Measurements from ENCODE around the gene SNN.

- TF ChIP-seq NRF1 (IDR thresholded peaks at IDR 0.05; ENCODE audit: low read depth, low read length) (no peak), POLR2A (IDR thresholded peaks at IDR 0.05; ENCODE audit: control extremely low read depth in 1 of 2, low read depth in 2 of 2, low read length in 2 of 2) (no peak), SIN3A (conservative IDR thresholded peaks at IDR 0.05 in 1 of 2, IDR thresholded peaks at IDR 0.05 in 1 of 2; ENCODE audit: low read depth in 1 of 2, low read length in 2 of 2) (no peak), SAP30 (IDR thresholded peaks at IDR 0.05; ENCODE audit: insufficient read depth, insufficient replicate concordance, low read length) (no peak), RAD21 (IDR thresholded peaks at IDR 0.05 in 1 of 2, conservative IDR thresholded peaks at IDR 0.05 in 1 of 2; ENCODE audit: low read depth in 2 of 2, low read length in 2 of 2) (no peak), YY1 (IDR thresholded peaks at IDR 0.05; ENCODE audit: low read depth, low read length) (no peak), POU5F1 (IDR thresholded peaks at IDR 0.05; ENCODE audit: low read depth, low read length) (no peak), TBP (IDR thresholded peaks at IDR 0.05; ENCODE audit: low read depth, low read length) (no peak)
- TF ChIP-seq, protein P1, sequence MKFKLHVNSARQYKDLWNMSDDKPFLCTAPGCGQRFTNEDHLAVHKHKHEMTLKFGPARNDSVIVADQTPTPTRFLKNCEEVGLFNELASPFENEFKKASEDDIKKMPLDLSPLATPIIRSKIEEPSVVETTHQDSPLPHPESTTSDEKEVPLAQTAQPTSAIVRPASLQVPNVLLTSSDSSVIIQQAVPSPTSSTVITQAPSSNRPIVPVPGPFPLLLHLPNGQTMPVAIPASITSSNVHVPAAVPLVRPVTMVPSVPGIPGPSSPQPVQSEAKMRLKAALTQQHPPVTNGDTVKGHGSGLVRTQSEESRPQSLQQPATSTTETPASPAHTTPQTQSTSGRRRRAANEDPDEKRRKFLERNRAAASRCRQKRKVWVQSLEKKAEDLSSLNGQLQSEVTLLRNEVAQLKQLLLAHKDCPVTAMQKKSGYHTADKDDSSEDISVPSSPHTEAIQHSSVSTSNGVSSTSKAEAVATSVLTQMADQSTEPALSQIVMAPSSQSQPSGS (IDR thresholded peaks at IDR 0.05; ENCODE audit: low read length): no peak
- TF ChIP-seq, protein P2, sequence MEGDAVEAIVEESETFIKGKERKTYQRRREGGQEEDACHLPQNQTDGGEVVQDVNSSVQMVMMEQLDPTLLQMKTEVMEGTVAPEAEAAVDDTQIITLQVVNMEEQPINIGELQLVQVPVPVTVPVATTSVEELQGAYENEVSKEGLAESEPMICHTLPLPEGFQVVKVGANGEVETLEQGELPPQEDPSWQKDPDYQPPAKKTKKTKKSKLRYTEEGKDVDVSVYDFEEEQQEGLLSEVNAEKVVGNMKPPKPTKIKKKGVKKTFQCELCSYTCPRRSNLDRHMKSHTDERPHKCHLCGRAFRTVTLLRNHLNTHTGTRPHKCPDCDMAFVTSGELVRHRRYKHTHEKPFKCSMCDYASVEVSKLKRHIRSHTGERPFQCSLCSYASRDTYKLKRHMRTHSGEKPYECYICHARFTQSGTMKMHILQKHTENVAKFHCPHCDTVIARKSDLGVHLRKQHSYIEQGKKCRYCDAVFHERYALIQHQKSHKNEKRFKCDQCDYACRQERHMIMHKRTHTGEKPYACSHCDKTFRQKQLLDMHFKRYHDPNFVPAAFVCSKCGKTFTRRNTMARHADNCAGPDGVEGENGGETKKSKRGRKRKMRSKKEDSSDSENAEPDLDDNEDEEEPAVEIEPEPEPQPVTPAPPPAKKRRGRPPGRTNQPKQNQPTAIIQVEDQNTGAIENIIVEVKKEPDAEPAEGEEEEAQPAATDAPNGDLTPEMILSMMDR (IDR thresholded peaks at IDR 0.05; ENCODE audit: control extremely low read depth in 1 of 3, insufficient read depth in 1 of 3, low read depth in 1 of 3, low read length in 3 of 3): no peak
Observed at GRCh38 chr16:11625769-11626168, 42.5 kb upstream of the SNN start.
